Transverse colon (tissue), 4 donors: ENCODE data around the gene TULP4.
"Not testable (repeated sequence)": the region's sequence is repeated elsewhere in the genome, so short reads cannot be mapped to it uniquely, and the experiment has no call there.

Experiments used
- EP300 ChIP-seq: sonication (generic); formaldehyde crosslinking; IDR thresholded peaks from one replicate; pipeline ENCODE4 v1.6.1; 2017; ENCODE audit warnings: antibody characterized with exemption, low read depth
- POLR2A ChIP-seq: fragments of 450-650 bp; IDR thresholded peaks from one replicate; pipeline ENCODE4 v1.6.1; 2016; ENCODE audit warnings: antibody characterized with exemption, mild to moderate bottlenecking, moderate library complexity
- POLR2AphosphoS5 ChIP-seq, 3 donors: sonication (generic); formaldehyde crosslinking; IDR thresholded peaks; one replicate each; pipeline ENCODE4 v1.6.1; 2016; ENCODE audit warnings: antibody characterized with exemption in 3 of 3
- TF ChIP-seq, protein P1 (sequence below), 5 experiments: fragments of 200-600 bp in 3 of 5; fragments of 450-650 bp in 2 of 5; sonication (generic) in 3 of 5; IDR thresholded peaks; 1 replicate in 2 of 5; 2 replicates in 3 of 5; pipeline ENCODE4 v1.5.1; 2016 to 2017; ENCODE audit warnings: antibody characterized with exemption in 5 of 5, inconsistent platforms in 3 of 5, mild to moderate bottlenecking in 2 of 5, moderate library complexity in 1 of 5

DNA sequence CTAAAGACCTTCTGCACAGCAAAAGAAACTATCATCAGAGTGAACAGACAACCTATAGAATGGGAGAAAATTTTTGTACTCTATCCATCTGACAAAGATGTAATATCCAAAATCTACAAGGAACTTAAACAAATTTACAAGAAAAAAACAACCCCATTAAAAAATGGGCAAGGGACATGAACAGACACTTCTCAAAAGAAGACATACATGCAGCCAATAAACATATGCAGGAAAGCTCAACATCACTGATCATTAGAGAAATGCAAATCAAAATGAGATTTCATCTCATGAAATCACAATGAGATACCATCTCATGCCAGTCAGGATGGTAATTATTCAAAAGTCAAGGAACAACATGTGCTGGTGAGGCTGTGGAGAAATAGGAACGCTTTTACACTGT is 215.6 kb downstream of the TULP4 start:
- TF ChIP-seq, protein P1, sequence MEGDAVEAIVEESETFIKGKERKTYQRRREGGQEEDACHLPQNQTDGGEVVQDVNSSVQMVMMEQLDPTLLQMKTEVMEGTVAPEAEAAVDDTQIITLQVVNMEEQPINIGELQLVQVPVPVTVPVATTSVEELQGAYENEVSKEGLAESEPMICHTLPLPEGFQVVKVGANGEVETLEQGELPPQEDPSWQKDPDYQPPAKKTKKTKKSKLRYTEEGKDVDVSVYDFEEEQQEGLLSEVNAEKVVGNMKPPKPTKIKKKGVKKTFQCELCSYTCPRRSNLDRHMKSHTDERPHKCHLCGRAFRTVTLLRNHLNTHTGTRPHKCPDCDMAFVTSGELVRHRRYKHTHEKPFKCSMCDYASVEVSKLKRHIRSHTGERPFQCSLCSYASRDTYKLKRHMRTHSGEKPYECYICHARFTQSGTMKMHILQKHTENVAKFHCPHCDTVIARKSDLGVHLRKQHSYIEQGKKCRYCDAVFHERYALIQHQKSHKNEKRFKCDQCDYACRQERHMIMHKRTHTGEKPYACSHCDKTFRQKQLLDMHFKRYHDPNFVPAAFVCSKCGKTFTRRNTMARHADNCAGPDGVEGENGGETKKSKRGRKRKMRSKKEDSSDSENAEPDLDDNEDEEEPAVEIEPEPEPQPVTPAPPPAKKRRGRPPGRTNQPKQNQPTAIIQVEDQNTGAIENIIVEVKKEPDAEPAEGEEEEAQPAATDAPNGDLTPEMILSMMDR (IDR thresholded peaks at IDR 0.05), result not testable (repeated sequence)
- not testable (repeated sequence) for TF ChIP-seq POLR2AphosphoS5 (IDR thresholded peaks at IDR 0.05); EP300; POLR2A
